SKM-1 (cell line): ENCODE measurements around the gene DNAJC7.
A peak's percentile ranks its signal among the peaks of the same experiment; 100 is the strongest.

Experiments used
- DNase-seq: peaks from one replicate; lab custom pipeline; 2025; ENCODE audit not compliant: unreplicated experiment; lab: John Stamatoyannopoulos, UW

Gene DNAJC7

GRCh38 chr17:41976142-41976768 lies 41.0 kb downstream of the DNAJC7 start:
- DNase-seq = no peak

GRCh38 chr17:41975099-41976083 lies 41.8 kb downstream of the DNAJC7 start:
- DNase-seq = no peak

GRCh38 chr17:41974658-41975057 lies 42.6 kb downstream of the DNAJC7 start:
- DNase-seq = no peak

- no peak for DNase-seq
Measured at GRCh38 chr17:41974031-41974430, 43.2 kb downstream of the DNAJC7 start.

- DNase-seq = no peak
Measured at GRCh38 chr17:41973408-41973811, 43.8 kb downstream of the DNAJC7 start.

GRCh38 chr17:41972571-41973407 lies 44.5 kb downstream of the DNAJC7 start:
- DNase-seq = no peak

- no peak for DNase-seq
Measured at GRCh38 chr17:41971721-41972523, 45.3 kb downstream of the DNAJC7 start.

- no peak for DNase-seq
Measured at GRCh38 chr17:41970901-41971331, 46.3 kb downstream of the DNAJC7 start.

- DNase-seq = no peak
Measured at GRCh38 chr17:41968676-41969075, 48.6 kb downstream of the DNAJC7 start.

- no peak for DNase-seq
Measured at GRCh38 chr17:41967921-41968578, 49.2 kb downstream of the DNAJC7 start.

GRCh38 chr17:41967141-41967920 lies 49.9 kb downstream of the DNAJC7 start:
- no peak for DNase-seq

GRCh38 chr17:41966463-41967140 lies 50.6 kb downstream of the DNAJC7 start, which contains the start of gene CNP:
Gene CNP, plus strand, starts transcription at chr17:41966795. Its CDS starts 90 bp downstream, at chr17:41966885.
- DNase-seq = peak; percentile 78

- DNase-seq = no peak
Measured at GRCh38 chr17:41965694-41966462, 51.4 kb downstream of the DNAJC7 start.

GRCh38 chr17:41962768-41963434 lies 54.3 kb downstream of the DNAJC7 start:
- peak; percentile 27 for DNase-seq

GRCh38 chr17:41962111-41962510 lies 55.1 kb downstream of the DNAJC7 start:
- DNase-seq = no peak

- peak; percentile 42 for DNase-seq
Measured at GRCh38 chr17:41959336-41960095, 57.7 kb downstream of the DNAJC7 start.

- DNase-seq = no peak
Measured at GRCh38 chr17:41959030-41959335, 58.3 kb downstream of the DNAJC7 start.
